A673 (cell line): ENCODE results near the gene ZAR1L. TPM values are rescaled to one million over a fixed set of nuclear protein-coding genes. Genes with fewer than 3 reads are reported as not detected.
A peak's percentile ranks its signal among the peaks of the same experiment; 100 is the strongest.

Experiments
- BruUV-seq: library from RNA; stranded (reverse); fragments of 400-500 nt; replicated peaks from 2 replicates; lab custom pipeline; 2021; lab: Mats Ljungman, UMichigan
- CTCF ChIA-PET: fragments of 300-600 bp; sonication (Branson Sonifier 250); formaldehyde crosslinking; loops from one replicate; lab custom pipeline; 2022; ENCODE audit warnings: antibody characterized with exemption; lab: Charles Lee
- POLR2A ChIA-PET: fragments of 300-600 bp; sonication (Branson Sonifier 250); formaldehyde crosslinking; loops from one replicate; lab custom pipeline; 2022; ENCODE audit warnings: antibody characterized with exemption; ENCODE audit not compliant: low non-redundant PET; lab: Charles Lee
- DNase-seq: peaks from one replicate; pipeline ENCODE4 v3.0.0-alpha.2; 2015; ENCODE audit warnings: low spot score
- H3K27ac ChIP-seq: fragments of 200-600 bp; sonication (generic); 2 replicates; pipeline ENCODE4 v1.5.1; 2016; ENCODE audit warnings: mixed run types, low read depth, mild to moderate bottlenecking, mixed read lengths, antibody characterized with exemption, low read length; ENCODE audit not compliant: poor library complexity, severe bottlenecking
- H3K27me3 ChIP-seq: fragments of 200-600 bp; sonication (generic); replicated peaks from 2 replicates; pipeline ENCODE4 v1.6.1; 2017; ENCODE audit warnings: mixed run types, low read depth, mild to moderate bottlenecking, mixed read lengths, antibody characterized with exemption, low read length; ENCODE audit not compliant: insufficient read depth, poor library complexity
- H3K36me3 ChIP-seq: fragments of 200-600 bp; sonication (generic); 2 replicates; pipeline ENCODE4 v1.6.1; 2016; ENCODE audit warnings: mixed run types, mild to moderate bottlenecking, mixed read lengths, antibody characterized with exemption, low read length; ENCODE audit not compliant: insufficient read depth, poor library complexity, severe bottlenecking
- H3K4me1 ChIP-seq: fragments of 200-600 bp; sonication (generic); 2 replicates; pipeline ENCODE4 v1.6.1; 2017; ENCODE audit warnings: mixed run types, mild to moderate bottlenecking, mixed read lengths, antibody characterized with exemption, low read length; ENCODE audit not compliant: insufficient read depth, poor library complexity, severe bottlenecking
- H3K4me3 ChIP-seq: fragments of 200-600 bp; sonication (generic); 2 replicates; pipeline ENCODE4 v1.5.1; 2016; ENCODE audit warnings: low read depth, mixed run types, mild to moderate bottlenecking, mixed read lengths, low read length; ENCODE audit not compliant: poor library complexity, severe bottlenecking
- H3K9me3 ChIP-seq: fragments of 200-600 bp; sonication (generic); 2 replicates; pipeline ENCODE4 v1.6.1; 2016; ENCODE audit warnings: mixed run types, low read depth, mild to moderate bottlenecking, mixed read lengths, antibody characterized with exemption, low read length; ENCODE audit not compliant: poor library complexity, severe bottlenecking
- CTCF ChIP-seq: fragments of 300-800, 200-600 bp; sonication (generic); conservative IDR thresholded peaks from 2 replicates; pipeline ENCODE4 v1.5.1; 2017; ENCODE audit warnings: low read depth, mild to moderate bottlenecking, antibody characterized with exemption, low read length, moderate library complexity, mixed read lengths
- EZH2 ChIP-seq: fragments of 200-600 bp; sonication (generic); IDR thresholded peaks from 2 replicates; pipeline ENCODE4 v1.6.1; 2017; ENCODE audit warnings: borderline replicate concordance, low read depth, mild to moderate bottlenecking, mixed read lengths, antibody characterized with exemption, low read length; ENCODE audit not compliant: poor library complexity, severe bottlenecking
- intact Hi-C: fragments of 100-400 bp; cut with micrococcal nuclease; formaldehyde crosslinking; loops from one replicate; pipeline ENCODE4 v1.10.0; 2022; ENCODE audit not compliant: unreplicated experiment
- total RNA-seq: library from RNA; stranded (reverse); gene quantifications from 2 replicates; pipeline ENCODE4 v1.2.3, GENCODE V29; 2021

Gene ZAR1L
- total RNA-seq, 1 experiment from 2014 or later, result not detected

GRCh38 chr13:32316028-32316339 lies 821 bp upstream of the ZAR1L start:
- intact Hi-C loops, result no loop called here
- ChIA-PET CTCF (no interaction called here), POLR2A (interaction anchor here (0.7 kb wide), 1 partner anchor 23 kb away, joined by 5 read pairs; no protein-coding TSS in a partner anchor)
- no peaks in the 10 kb centered on the region for H3K27me3 ChIP-seq
- H3K4me3 ChIP-seq, result peak overlapping the region; percentile 66
- TF ChIP-seq EZH2, result no peak
- no peak for TF ChIP-seq CTCF
- peaks cover 30% of the 10 kb centered on the region for H3K36me3 ChIP-seq
- H3K27ac ChIP-seq, result peak overlapping the region; percentile 97
- no TSS peak for BruUV-seq
- peaks cover 7% of the 10 kb centered on the region for H3K4me1 ChIP-seq
- DNase-seq, result no peak
- H3K9me3 ChIP-seq, result no peaks in the 10 kb centered on the region

- no peaks in the 10 kb centered on the region for H3K27me3 ChIP-seq
- CTCF ChIA-PET, result no interaction called here
These were observed 609 bp downstream of the ZAR1L start for GRCh38 chr13:32314271-32315237.

More at GRCh38 chr13:32314271-32315237, 609 bp downstream of the ZAR1L start:
- peak overlapping the region; percentile 66 for H3K4me3 ChIP-seq
- TF ChIP-seq CTCF (no peak), EZH2 (no peak)
- intact Hi-C loops, result loop anchor here (5.0 kb wide), 1 partner anchor 297 kb away; no protein-coding TSS in a partner anchor
- H3K36me3 ChIP-seq, result peaks cover 16% of the 10 kb centered on the region
- H3K4me1 ChIP-seq, result peaks cover 7% of the 10 kb centered on the region
- no peaks in the 10 kb centered on the region for H3K9me3 ChIP-seq
- BruUV-seq, result TSS peak; percentile 84
- DNase-seq, result peak; percentile 73
- peak overlapping the region; percentile 97 for H3K27ac ChIP-seq
- POLR2A ChIA-PET, result interaction anchor here (0.5 to 0.6 kb wide), 2 partner anchors 261 to 387 kb away, joined by 3 read pairs; no protein-coding TSS in a partner anchor
